HG03095 (cell line): ENCODE results near the gene RNF6.

Experiments
- ATAC-seq: cut with Tn5 transposase; IDR thresholded peaks from one replicate; pipeline ENCODE4 v1.9.1; 2021; ENCODE audit warnings: moderate library complexity; ENCODE audit not compliant: unreplicated experiment

The RNF6 gene

GRCh38 chr13:26168237-26168814, 53.8 kb downstream of the RNF6 start:
- no peak for ATAC-seq

GRCh38 chr13:26163812-26164211, 58.3 kb downstream of the RNF6 start:
- ATAC-seq: no peak
